ENCODE results near the gene POLR2M.

DNA sequence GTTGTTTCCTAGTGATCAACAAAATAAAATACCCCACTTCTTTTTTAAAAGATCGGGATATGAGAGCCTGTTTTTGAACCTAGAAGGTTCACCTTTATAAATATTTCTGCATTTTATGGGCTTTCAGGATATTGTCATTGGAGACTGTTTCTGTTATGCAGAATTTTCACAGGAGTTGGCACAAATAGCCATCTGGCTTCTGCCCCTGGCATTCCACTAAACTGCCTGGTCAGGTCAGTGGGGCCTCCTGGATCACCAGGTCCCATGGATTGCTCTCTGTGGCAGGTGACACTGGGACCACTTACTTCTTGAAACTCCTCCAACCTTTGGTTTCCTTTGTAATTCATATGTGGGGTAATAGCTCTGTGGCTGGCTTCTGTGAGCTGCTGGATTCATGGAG is 25.5 kb upstream of the POLR2M start:
- TF ChIP-seq POLR2A (IDR thresholded peaks at IDR 0.05) = no peak
- TF ChIP-seq, protein P1, sequence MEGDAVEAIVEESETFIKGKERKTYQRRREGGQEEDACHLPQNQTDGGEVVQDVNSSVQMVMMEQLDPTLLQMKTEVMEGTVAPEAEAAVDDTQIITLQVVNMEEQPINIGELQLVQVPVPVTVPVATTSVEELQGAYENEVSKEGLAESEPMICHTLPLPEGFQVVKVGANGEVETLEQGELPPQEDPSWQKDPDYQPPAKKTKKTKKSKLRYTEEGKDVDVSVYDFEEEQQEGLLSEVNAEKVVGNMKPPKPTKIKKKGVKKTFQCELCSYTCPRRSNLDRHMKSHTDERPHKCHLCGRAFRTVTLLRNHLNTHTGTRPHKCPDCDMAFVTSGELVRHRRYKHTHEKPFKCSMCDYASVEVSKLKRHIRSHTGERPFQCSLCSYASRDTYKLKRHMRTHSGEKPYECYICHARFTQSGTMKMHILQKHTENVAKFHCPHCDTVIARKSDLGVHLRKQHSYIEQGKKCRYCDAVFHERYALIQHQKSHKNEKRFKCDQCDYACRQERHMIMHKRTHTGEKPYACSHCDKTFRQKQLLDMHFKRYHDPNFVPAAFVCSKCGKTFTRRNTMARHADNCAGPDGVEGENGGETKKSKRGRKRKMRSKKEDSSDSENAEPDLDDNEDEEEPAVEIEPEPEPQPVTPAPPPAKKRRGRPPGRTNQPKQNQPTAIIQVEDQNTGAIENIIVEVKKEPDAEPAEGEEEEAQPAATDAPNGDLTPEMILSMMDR (IDR thresholded peaks at IDR 0.05) = no peak

Data from uterus (tissue), 2 donors.